IPS DF 6.9 (cell line): Measurements from ENCODE around the gene MAP7D1.
A peak's percentile ranks its signal among the peaks of the same experiment; 100 is the strongest.

Experiments
- DNase-seq: peaks from one replicate; pipeline ENCODE4 v3.0.0-alpha.2; 2013; ENCODE audit warnings: low read depth, low spot score
- H3K27ac ChIP-seq: one replicate; pipeline ENCODE4 v1.5.1; 2013; ENCODE audit warnings: low read length, control low read depth
- H3K27me3 ChIP-seq: 2 replicates; pipeline ENCODE4 v1.6.1; 2013; ENCODE audit warnings: mild to moderate bottlenecking, low read length; ENCODE audit not compliant: control insufficient read depth, insufficient read depth
- H3K36me3 ChIP-seq: 2 replicates; pipeline ENCODE4 v1.6.1; 2013; ENCODE audit warnings: low read length; ENCODE audit not compliant: control insufficient read depth, insufficient read depth
- H3K4me1 ChIP-seq: 2 replicates; pipeline ENCODE4 v1.6.1; 2013; ENCODE audit warnings: low read length; ENCODE audit not compliant: control insufficient read depth, insufficient read depth
- H3K4me3 ChIP-seq: 2 replicates; pipeline ENCODE4 v1.5.1; 2013; ENCODE audit warnings: mild to moderate bottlenecking, low read length
- H3K9me3 ChIP-seq: 2 replicates; pipeline ENCODE4 v1.6.1; 2013; ENCODE audit warnings: low read length, inconsistent platforms; ENCODE audit not compliant: control insufficient read depth, insufficient read depth
- WGBS: extraction: QIAGEN DNeasy Blood & Tissue Kit; methylation state at CpG from one replicate; pipeline ENCODE4 v1.1.7; 2013; ENCODE audit warnings: mixed read lengths, missing lambda C conversion rate; ENCODE audit not compliant: insufficient read length, insufficient coverage; 5-methylcytosine and 5-hydroxymethylcytosine counted together

Gene MAP7D1

GRCh38 chr1:36128126-36128904 is 27.6 kb upstream of the MAP7D1 start:
- Histone ChIP-seq H3K36me3 (no peaks in the 10 kb centered on the region), H3K9me3 (no peaks in the 10 kb centered on the region), H3K27me3 (peaks cover 17% of the 10 kb centered on the region), H3K4me1 (no peaks in the 10 kb centered on the region), H3K27ac (no peak overlapping the region), H3K4me3 (no peak overlapping the region)
- WGBS = no CpG with 5 or more reads among the region's 11 CpGs
- no peak for DNase-seq

DNA sequence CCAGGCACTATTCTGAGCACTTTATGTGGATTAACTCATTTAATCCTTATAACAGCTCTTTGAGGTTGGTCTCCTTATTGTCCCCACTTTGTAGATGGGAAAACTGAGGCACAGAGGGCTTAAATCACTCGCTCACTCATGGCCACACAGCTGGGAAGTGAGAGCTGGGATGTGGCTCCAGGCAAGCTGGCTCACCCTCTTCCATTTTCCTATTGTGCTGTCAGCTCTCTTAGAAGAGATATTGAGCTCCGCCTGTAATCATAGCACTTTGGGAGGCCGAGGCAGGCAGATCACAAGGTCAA is 27.1 kb upstream of the MAP7D1 start:
- H3K36me3 ChIP-seq = no peaks in the 10 kb centered on the region
- H3K9me3 ChIP-seq = no peaks in the 10 kb centered on the region
- no peaks in the 10 kb centered on the region for H3K4me1 ChIP-seq
- peaks cover 12% of the 10 kb centered on the region for H3K27me3 ChIP-seq
- WGBS = no CpG with 5 or more reads among the region's 3 CpGs
- H3K4me3 ChIP-seq = no peak overlapping the region
- no peak overlapping the region for H3K27ac ChIP-seq
- no peak for DNase-seq

DNA sequence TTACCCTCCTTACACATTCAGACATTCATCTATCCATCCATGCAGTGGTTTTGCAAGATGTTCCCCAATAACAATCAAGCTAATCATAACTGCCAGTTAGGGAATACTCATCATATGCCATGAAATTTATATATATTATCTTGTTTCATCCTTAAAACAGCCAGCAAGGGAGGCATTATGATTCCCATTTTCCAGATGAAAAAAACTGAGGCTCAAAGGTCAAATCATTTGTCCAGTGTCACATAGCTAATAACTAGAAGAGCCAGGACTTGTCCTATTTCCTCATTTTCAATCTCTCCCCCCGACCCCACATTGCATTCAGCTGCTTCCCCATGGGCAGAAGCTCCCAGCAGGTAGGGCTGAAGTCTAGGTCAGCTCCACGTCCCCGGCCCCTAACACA is 23.9 kb upstream of the MAP7D1 start:
- WGBS = no CpG with 5 or more reads among the region's 3 CpGs
- no peaks in the 10 kb centered on the region for H3K27me3 ChIP-seq
- no peaks in the 10 kb centered on the region for H3K9me3 ChIP-seq
- H3K27ac ChIP-seq = no peak overlapping the region
- no peaks in the 10 kb centered on the region for H3K36me3 ChIP-seq
- H3K4me1 ChIP-seq = no peaks in the 10 kb centered on the region
- no peak overlapping the region for H3K4me3 ChIP-seq
- DNase-seq = no peak

GRCh38 chr1:36133484-36133883 is 22.5 kb upstream of the MAP7D1 start:
- Histone ChIP-seq H3K9me3 (no peaks in the 10 kb centered on the region), H3K4me3 (no peak overlapping the region), H3K27me3 (no peaks in the 10 kb centered on the region), H3K36me3 (no peaks in the 10 kb centered on the region), H3K27ac (no peak overlapping the region), H3K4me1 (no peaks in the 10 kb centered on the region)
- no CpG with 5 or more reads among the region's 3 CpGs for WGBS
- DNase-seq = no peak

DNA sequence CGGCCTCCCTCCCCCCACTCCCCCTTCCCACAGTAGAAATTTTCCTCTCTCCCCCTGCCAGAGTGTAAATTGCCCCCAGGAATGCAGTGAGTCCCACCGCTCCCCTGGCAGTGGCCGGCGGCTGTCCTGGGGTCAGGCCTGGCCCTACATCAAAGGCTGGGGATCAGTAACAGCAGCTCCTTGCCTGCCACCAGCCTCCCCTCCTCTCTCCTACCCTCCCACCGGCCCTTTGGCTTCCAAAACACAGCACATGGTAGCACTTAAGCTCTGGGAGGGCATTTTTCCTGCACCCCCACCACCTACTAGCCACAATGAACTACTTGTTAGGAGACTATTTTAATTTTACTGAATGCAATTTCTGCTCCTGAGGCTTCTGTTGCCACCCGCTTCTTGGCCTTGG is 21.9 kb upstream of the MAP7D1 start:
- H3K36me3 ChIP-seq = no peaks in the 10 kb centered on the region
- no peak for DNase-seq
- WGBS = no CpG with 5 or more reads among the region's 6 CpGs
- H3K27ac ChIP-seq = no peak overlapping the region
- H3K4me3 ChIP-seq = no peak overlapping the region
- H3K9me3 ChIP-seq = no peaks in the 10 kb centered on the region
- no peaks in the 10 kb centered on the region for H3K27me3 ChIP-seq
- no peaks in the 10 kb centered on the region for H3K4me1 ChIP-seq

- H3K4me3 ChIP-seq = no peak overlapping the region
- DNase-seq = peak; percentile 64
- H3K9me3 ChIP-seq = no peaks in the 10 kb centered on the region
- H3K27me3 ChIP-seq = no peaks in the 10 kb centered on the region
- no peaks in the 10 kb centered on the region for H3K4me1 ChIP-seq
- H3K27ac ChIP-seq = no peak overlapping the region
- no CpG with 5 or more reads among the region's 7 CpGs for WGBS
- no peaks in the 10 kb centered on the region for H3K36me3 ChIP-seq
These were observed 21.2 kb upstream of the MAP7D1 start for GRCh38 chr1:36134505-36135329.

DNA sequence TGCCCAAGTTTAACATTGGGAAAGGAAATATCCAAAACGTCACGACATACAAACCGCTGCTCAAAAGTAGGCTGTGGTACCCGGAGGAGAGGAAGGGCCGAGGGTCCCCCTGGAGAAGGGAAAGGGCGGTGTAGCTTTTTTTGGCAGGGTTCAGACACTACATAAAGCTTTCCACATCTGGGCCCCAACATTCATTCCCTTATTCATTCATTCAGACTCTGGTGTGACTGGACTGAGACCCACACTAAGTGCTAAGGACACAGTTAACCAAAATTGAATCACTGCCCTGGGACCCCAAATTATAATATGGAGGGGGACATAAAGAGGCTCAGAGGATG is 20.7 kb upstream of the MAP7D1 start:
- no CpG with 5 or more reads among the region's 6 CpGs for WGBS

DNA sequence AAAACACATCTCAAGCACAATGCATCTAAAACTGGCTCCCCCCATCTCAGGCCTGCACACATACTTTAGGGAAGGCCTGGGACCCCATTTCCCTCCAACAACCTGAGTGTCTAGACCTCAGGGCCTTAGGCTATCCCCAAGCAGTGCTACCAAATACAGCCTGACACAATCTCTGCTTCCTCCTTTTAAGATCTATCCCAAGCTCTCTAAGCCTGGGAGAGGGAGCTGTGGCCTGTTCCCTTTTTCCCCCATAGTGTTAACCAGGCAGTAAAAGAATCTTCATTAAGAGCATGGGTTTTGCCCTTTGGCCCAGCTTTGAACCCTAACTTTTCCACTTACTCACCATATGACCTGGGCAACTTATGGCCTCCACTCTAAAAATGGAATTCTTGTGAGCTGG is 20.2 kb upstream of the MAP7D1 start:
- H3K9me3 ChIP-seq = no peaks in the 10 kb centered on the region
- no peak overlapping the region for H3K27ac ChIP-seq
- no peak overlapping the region for H3K4me3 ChIP-seq
- no peaks in the 10 kb centered on the region for H3K4me1 ChIP-seq
- no peak for DNase-seq
- no peaks in the 10 kb centered on the region for H3K36me3 ChIP-seq
- no peaks in the 10 kb centered on the region for H3K27me3 ChIP-seq

More for the DNA sequence above, 20.7 kb upstream of the MAP7D1 start:
- H3K4me1 ChIP-seq = no peaks in the 10 kb centered on the region
- no peaks in the 10 kb centered on the region for H3K36me3 ChIP-seq
- H3K27me3 ChIP-seq = no peaks in the 10 kb centered on the region
- no peak overlapping the region for H3K4me3 ChIP-seq
- DNase-seq = no peak
- H3K9me3 ChIP-seq = no peaks in the 10 kb centered on the region
- no peak overlapping the region for H3K27ac ChIP-seq

GRCh38 chr1:36136535-36136934 is 19.4 kb upstream of the MAP7D1 start:
- no peaks in the 10 kb centered on the region for H3K27me3 ChIP-seq
- WGBS = no CpG with 5 or more reads among the region's 1 CpG
- no peak overlapping the region for H3K4me3 ChIP-seq
- no peaks in the 10 kb centered on the region for H3K36me3 ChIP-seq
- no peaks in the 10 kb centered on the region for H3K9me3 ChIP-seq
- no peaks in the 10 kb centered on the region for H3K4me1 ChIP-seq
- H3K27ac ChIP-seq = no peak overlapping the region
- DNase-seq = no peak

- Histone ChIP-seq H3K4me1 (no peaks in the 10 kb centered on the region), H3K36me3 (no peaks in the 10 kb centered on the region), H3K9me3 (no peaks in the 10 kb centered on the region), H3K4me3 (no peak overlapping the region), H3K27me3 (no peaks in the 10 kb centered on the region), H3K27ac (no peak overlapping the region)
- no peak for DNase-seq
- WGBS = no CpG with 5 or more reads among the region's 5 CpGs
These were observed 18.7 kb upstream of the MAP7D1 start for GRCh38 chr1:36137226-36137625.

GRCh38 chr1:36137776-36138175 is 18.2 kb upstream of the MAP7D1 start:
- WGBS = no CpG with 5 or more reads among the region's 3 CpGs
- no peak overlapping the region for H3K27ac ChIP-seq

More at GRCh38 chr1:36137776-36138175, 18.2 kb upstream of the MAP7D1 start:
- H3K9me3 ChIP-seq = no peaks in the 10 kb centered on the region
- no peaks in the 10 kb centered on the region for H3K36me3 ChIP-seq
- H3K27me3 ChIP-seq = no peaks in the 10 kb centered on the region
- H3K4me3 ChIP-seq = no peak overlapping the region
- no peaks in the 10 kb centered on the region for H3K4me1 ChIP-seq
- DNase-seq = no peak
